ENCODE measurements around the gene EIF4E2. TPM values are rescaled to one million over a fixed set of nuclear protein-coding genes. Genes with fewer than 3 reads are reported as not detected.

The EIF4E2 gene
- total and polyA plus RNA-seq, 2 of the 13 experiments (the other 11 are each of a cell fraction or from before 2014, with no cell fraction given), result 25.0 to 101 TPM

DNA sequence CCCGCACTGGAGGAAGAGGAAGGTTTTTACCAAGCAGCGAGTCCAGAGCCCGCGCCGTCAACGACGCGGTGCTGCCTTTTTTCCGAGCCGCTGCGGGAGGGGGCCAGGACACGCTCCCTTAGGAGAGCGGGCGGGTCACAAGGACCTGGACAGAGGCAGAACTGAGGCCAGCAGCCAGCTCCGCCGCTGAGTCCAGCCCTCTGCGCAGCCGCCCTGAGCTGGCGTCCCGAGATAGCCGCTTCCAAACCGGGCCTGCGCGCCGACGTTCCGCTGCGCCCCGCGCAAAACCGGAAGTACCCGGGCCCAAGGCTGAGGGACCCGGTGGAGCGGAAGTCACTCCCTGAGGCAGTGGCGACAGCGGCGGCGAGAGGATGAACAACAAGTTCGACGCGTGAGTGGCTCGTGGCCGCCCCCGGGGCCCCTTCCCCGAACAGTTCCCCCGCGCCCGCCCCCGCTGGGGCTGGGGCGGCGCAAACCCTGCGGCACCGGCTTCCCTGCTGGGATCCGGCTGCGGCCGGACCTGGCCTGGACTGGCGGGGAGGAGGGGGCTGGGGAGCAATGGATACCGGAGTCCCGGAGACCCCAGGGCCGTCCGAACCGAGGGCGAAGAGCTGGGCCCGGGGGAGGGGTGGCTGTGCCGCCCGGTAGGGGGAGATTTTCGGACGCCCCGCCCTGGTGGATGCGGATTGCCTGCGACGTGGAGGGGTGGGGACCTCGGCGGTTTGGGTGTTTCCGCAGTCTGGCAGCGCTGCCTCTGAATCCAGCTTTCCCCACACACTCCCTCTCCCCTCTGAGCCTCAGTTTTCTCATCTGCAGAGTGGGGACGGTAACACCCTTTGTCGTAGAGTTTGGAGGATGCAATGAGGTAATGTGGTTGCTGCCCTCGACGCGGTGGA lies at the start of gene EIF4E2, which contains the start of gene TIGD1 (continued):
- TF ChIP-seq, protein P1, sequence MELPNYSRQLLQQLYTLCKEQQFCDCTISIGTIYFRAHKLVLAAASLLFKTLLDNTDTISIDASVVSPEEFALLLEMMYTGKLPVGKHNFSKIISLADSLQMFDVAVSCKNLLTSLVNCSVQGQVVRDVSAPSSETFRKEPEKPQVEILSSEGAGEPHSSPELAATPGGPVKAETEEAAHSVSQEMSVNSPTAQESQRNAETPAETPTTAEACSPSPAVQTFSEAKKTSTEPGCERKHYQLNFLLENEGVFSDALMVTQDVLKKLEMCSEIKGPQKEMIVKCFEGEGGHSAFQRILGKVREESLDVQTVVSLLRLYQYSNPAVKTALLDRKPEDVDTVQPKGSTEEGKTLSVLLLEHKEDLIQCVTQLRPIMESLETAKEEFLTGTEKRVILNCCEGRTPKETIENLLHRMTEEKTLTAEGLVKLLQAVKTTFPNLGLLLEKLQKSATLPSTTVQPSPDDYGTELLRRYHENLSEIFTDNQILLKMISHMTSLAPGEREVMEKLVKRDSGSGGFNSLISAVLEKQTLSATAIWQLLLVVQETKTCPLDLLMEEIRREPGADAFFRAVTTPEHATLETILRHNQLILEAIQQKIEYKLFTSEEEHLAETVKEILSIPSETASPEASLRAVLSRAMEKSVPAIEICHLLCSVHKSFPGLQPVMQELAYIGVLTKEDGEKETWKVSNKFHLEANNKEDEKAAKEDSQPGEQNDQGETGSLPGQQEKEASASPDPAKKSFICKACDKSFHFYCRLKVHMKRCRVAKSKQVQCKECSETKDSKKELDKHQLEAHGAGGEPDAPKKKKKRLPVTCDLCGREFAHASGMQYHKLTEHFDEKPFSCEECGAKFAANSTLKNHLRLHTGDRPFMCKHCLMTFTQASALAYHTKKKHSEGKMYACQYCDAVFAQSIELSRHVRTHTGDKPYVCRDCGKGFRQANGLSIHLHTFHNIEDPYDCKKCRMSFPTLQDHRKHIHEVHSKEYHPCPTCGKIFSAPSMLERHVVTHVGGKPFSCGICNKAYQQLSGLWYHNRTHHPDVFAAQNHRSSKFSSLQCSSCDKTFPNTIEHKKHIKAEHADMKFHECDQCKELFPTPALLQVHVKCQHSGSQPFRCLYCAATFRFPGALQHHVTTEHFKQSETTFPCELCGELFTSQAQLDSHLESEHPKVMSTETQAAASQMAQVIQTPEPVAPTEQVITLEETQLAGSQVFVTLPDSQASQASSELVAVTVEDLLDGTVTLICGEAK (IDR thresholded peaks at IDR 0.05), result peak; percentile 99
- TF ChIP-seq, protein P1 (CRISPR knock-in tag; IDR thresholded peaks at IDR 0.05), result peak; percentile 96
- TF ChIP-seq JUND (CRISPR knock-in tag; IDR thresholded peaks at IDR 0.05), result peak; percentile 69; the same call in 1 of the 2 replicates
- TF ChIP-seq, protein P2, sequence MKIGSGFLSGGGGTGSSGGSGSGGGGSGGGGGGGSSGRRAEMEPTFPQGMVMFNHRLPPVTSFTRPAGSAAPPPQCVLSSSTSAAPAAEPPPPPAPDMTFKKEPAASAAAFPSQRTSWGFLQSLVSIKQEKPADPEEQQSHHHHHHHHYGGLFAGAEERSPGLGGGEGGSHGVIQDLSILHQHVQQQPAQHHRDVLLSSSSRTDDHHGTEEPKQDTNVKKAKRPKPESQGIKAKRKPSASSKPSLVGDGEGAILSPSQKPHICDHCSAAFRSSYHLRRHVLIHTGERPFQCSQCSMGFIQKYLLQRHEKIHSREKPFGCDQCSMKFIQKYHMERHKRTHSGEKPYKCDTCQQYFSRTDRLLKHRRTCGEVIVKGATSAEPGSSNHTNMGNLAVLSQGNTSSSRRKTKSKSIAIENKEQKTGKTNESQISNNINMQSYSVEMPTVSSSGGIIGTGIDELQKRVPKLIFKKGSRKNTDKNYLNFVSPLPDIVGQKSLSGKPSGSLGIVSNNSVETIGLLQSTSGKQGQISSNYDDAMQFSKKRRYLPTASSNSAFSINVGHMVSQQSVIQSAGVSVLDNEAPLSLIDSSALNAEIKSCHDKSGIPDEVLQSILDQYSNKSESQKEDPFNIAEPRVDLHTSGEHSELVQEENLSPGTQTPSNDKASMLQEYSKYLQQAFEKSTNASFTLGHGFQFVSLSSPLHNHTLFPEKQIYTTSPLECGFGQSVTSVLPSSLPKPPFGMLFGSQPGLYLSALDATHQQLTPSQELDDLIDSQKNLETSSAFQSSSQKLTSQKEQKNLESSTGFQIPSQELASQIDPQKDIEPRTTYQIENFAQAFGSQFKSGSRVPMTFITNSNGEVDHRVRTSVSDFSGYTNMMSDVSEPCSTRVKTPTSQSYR (CRISPR knock-in tag; IDR thresholded peaks at IDR 0.05; ENCODE audit: borderline replicate concordance), result peak; percentile 65
- TF ChIP-seq HMGXB3 (CRISPR knock-in tag; IDR thresholded peaks at IDR 0.05; ENCODE audit: borderline replicate concordance), result peak; percentile 94
- TF ChIP-seq MAZ (IDR thresholded peaks at IDR 0.05; ENCODE audit: borderline replicate concordance, low read depth, low read length), result peak; percentile 82
- peak; percentile 98 for TF ChIP-seq MAZ (CRISPR knock-in tag; IDR thresholded peaks at IDR 0.05; ENCODE audit: low read depth)

All from HepG2 (cell line).